Keratinocyte (primary cell): Measurements from ENCODE around the gene CELA2B. TPM values are rescaled to one million over a fixed set of nuclear protein-coding genes. Genes with fewer than 3 reads are reported as not detected.

Source experiments
- DNase-seq: peaks from one replicate; pipeline ENCODE4 v3.0.0-alpha.2; 2011; ENCODE audit warnings: low read depth, missing footprints, low spot score
- FAIRE-seq: peaks from 2 replicates; lab custom pipeline; 2011; peaks lifted over from hg19 to GRCh38; lab: Jason Lieb, UNC
- H2AFZ ChIP-seq: 2 replicates; pipeline ENCODE4 v1.6.0; 2012; ENCODE audit warnings: low read length, control low read depth, inconsistent platforms; ENCODE audit not compliant: control insufficient read depth
- H3K27ac ChIP-seq: 2 replicates; pipeline ENCODE4 v1.5.1; 2011; ENCODE audit warnings: low read length; ENCODE audit not compliant: control insufficient read depth, insufficient read depth
- H3K27me3 ChIP-seq: 3 replicates; pipeline ENCODE4 v1.6.0; 2011; ENCODE audit warnings: low read length; ENCODE audit not compliant: control insufficient read depth, insufficient read depth; ENCODE audit errors: extremely low read depth
- H3K36me3 ChIP-seq, 2 experiments: 2 replicates in 1 of 2; 3 replicates in 1 of 2; pipeline ENCODE4 v1.5.1; 2011; ENCODE audit warnings: low read length in 2 of 2, mild to moderate bottlenecking in 1 of 2; ENCODE audit not compliant: control insufficient read depth in 2 of 2, insufficient read depth in 2 of 2; ENCODE audit errors: extremely low read depth in 1 of 2
- H3K4me1 ChIP-seq: 3 replicates; pipeline ENCODE4 v1.5.1; 2011; ENCODE audit warnings: low read length; ENCODE audit not compliant: control insufficient read depth, insufficient read depth; ENCODE audit errors: extremely low read depth
- H3K4me2 ChIP-seq: 3 replicates; pipeline ENCODE4 v1.6.0; 2011; ENCODE audit warnings: low read depth, low read length; ENCODE audit not compliant: control insufficient read depth, insufficient read depth; ENCODE audit errors: extremely low read depth
- H3K4me3 ChIP-seq, 3 experiments: fragments of 200-600 bp in 1 of 3; sonication (generic) in 1 of 3; 2 replicates in 2 of 3; 3 replicates in 1 of 3; pipeline ENCODE4 v1.5.1; 2011 to 2016; ENCODE audit warnings: low read length in 3 of 3, mild to moderate bottlenecking in 3 of 3, control low read depth in 2 of 3, inconsistent platforms in 1 of 3, low read depth in 1 of 3, mixed read lengths in 1 of 3, mixed run types in 1 of 3, moderate library complexity in 1 of 3; ENCODE audit not compliant: control insufficient read depth in 2 of 3, insufficient read depth in 2 of 3; ENCODE audit errors: extremely low read depth in 1 of 3
- H3K79me2 ChIP-seq: 2 replicates; pipeline ENCODE4 v1.6.0; 2012; ENCODE audit warnings: low read length; ENCODE audit not compliant: control insufficient read depth, insufficient read depth
- H3K9ac ChIP-seq: 3 replicates; pipeline ENCODE4 v1.6.0; 2011; ENCODE audit warnings: low read length; ENCODE audit not compliant: control insufficient read depth, insufficient read depth; ENCODE audit errors: extremely low read depth
- H3K9me1 ChIP-seq: 3 replicates; pipeline ENCODE4 v1.6.0; 2011; ENCODE audit warnings: low read length; ENCODE audit not compliant: control insufficient read depth, insufficient read depth; ENCODE audit errors: extremely low read depth
- H3K9me3 ChIP-seq: 2 replicates; pipeline ENCODE4 v1.5.1; 2012; ENCODE audit warnings: low read depth, low read length; ENCODE audit not compliant: control insufficient read depth
- H4K20me1 ChIP-seq: 3 replicates; pipeline ENCODE4 v1.6.0; 2011; ENCODE audit warnings: low read length; ENCODE audit not compliant: control insufficient read depth, insufficient read depth; ENCODE audit errors: extremely low read depth
- EZH2 ChIP-seq: IDR thresholded peaks from one replicate; pipeline ENCODE4 v1.6.1; 2012; ENCODE audit warnings: inconsistent platforms, mild to moderate bottlenecking, low read length, moderate library complexity
- dilution Hi-C: fragments of 300-500 bp; cut with MboI; formaldehyde crosslinking; loops from one replicate; pipeline ENCODE4 v1.7.0; 2020; ENCODE audit warnings: low sequenced_read_pairs; ENCODE audit not compliant: extremely low pct_ligation_motif_present
- polyA plus RNA-seq, 5 experiments: library from polyadenylated mRNA; depleted of rRNA in 3 of 5; stranded (reverse) in 3 of 5; stranded (forward) in 1 of 5; unstranded in 1 of 5; fragments of >200 nt; gene quantifications; 1 replicate in 1 of 5; 2 replicates in 3 of 5; 3 replicates in 1 of 5; pipeline versions ENCODE4 v1.2.1 to v1.2.3, GENCODE V29; 2011 to 2012; ENCODE audit warnings: missing spikeins in 2 of 5, low read depth in 1 of 5, low replicate concordance in 1 of 5
- TF ChIP-seq, protein P1 (sequence below), 3 experiments: IDR thresholded peaks in 1 of 3; conservative IDR thresholded peaks in 1 of 3; optimal IDR thresholded peaks in 1 of 3; 2 replicates in 2 of 3; 3 replicates in 1 of 3; pipeline versions ENCODE3 to v1.5.1; 2011; ENCODE audit warnings: low read length in 3 of 3, mild to moderate bottlenecking in 3 of 3, moderate library complexity in 2 of 3, control low read depth in 1 of 3, inconsistent platforms in 1 of 3; ENCODE audit not compliant: insufficient read depth in 2 of 3; ENCODE audit errors: extremely low read depth in 1 of 3

Gene CELA2B
- polyA plus RNA-seq, 1 donor (not counting 4 experiments of a cell fraction or from before 2014, with no cell fraction given) = not detected

DNA sequence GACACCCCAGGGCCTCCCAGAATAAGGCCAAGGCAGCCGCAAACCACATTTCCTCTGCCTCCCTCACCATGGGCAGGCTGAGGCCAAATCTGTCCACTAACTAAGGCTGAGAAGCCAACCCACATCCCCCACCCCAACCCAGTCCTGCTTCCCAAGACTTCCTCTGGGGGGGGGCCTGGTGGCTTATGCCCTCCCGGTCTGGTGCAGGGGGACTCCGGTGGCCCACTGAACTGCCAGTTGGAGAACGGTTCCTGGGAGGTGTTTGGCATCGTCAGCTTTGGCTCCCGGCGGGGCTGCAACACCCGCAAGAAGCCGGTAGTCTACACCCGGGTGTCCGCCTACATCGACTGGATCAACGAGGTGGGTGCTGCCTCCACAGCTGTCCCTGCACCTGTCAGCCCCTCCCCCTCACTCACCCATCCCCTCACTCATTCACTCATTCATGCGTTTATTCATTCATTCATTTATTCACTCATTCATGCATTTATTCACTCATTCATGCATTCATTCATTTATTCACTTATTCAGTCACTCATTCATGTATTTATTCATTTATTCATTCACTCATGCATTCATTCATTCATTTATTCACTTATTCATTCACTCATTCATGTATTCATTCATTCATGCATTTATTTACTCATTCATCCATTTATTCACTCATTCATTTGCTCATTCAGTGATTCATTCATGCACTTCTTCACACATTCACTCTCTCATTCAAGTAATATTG, 30.3 kb upstream of the CELA2B start:
- TF ChIP-seq EZH2 = no peak
- TF ChIP-seq, protein P1, sequence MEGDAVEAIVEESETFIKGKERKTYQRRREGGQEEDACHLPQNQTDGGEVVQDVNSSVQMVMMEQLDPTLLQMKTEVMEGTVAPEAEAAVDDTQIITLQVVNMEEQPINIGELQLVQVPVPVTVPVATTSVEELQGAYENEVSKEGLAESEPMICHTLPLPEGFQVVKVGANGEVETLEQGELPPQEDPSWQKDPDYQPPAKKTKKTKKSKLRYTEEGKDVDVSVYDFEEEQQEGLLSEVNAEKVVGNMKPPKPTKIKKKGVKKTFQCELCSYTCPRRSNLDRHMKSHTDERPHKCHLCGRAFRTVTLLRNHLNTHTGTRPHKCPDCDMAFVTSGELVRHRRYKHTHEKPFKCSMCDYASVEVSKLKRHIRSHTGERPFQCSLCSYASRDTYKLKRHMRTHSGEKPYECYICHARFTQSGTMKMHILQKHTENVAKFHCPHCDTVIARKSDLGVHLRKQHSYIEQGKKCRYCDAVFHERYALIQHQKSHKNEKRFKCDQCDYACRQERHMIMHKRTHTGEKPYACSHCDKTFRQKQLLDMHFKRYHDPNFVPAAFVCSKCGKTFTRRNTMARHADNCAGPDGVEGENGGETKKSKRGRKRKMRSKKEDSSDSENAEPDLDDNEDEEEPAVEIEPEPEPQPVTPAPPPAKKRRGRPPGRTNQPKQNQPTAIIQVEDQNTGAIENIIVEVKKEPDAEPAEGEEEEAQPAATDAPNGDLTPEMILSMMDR (optimal IDR thresholded peaks at IDR 0.05 in 1 of 3, IDR thresholded peaks at IDR 0.05 in 1 of 3, conservative IDR thresholded peaks at IDR 0.05 in 1 of 3; ENCODE audit: extremely low read depth in 1 of 3, insufficient read depth in 2 of 3, low read length in 3 of 3) = no peak
- FAIRE-seq = no peak

DNA sequence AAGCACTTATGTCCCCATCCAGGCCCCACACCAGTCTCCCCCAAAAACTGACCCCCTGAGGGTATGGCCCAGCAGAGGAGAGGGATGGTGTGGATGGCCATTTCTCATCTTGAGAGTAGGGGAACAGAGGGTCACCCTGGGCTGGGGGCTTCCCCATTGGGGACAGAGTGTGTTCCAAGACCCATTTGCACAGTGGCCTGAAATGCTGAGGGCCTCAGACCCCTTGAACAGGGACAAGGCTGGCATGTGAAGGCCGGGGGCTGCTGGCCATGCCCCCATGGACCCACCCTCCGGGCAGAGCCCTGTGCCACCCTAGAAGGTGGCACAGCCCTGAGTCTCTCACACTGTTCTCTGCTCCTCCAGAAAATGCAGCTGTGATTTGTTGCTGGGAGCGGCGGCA, 29.7 kb upstream of the CELA2B start:
- Histone ChIP-seq H3K9ac (no peak overlapping the region), H4K20me1 (no peaks in the 10 kb centered on the region), H3K4me1 (no peaks in the 10 kb centered on the region), H3K36me3 (no peaks in the 10 kb centered on the region), H3K4me3 (no peak overlapping the region), H3K27ac (no peak overlapping the region), H3K4me2 (no peak overlapping the region), H3K9me3 (no peaks in the 10 kb centered on the region), H3K9me1 (peaks cover 2% of the 10 kb centered on the region), H3K79me2 (no peaks in the 10 kb centered on the region), H3K27me3 (peaks cover 5% of the 10 kb centered on the region), H2AFZ (no peak overlapping the region)
- dilution Hi-C loops = no loop called here
- TF ChIP-seq EZH2 = no peak
- TF ChIP-seq, protein P1 (optimal IDR thresholded peaks at IDR 0.05 in 1 of 3, IDR thresholded peaks at IDR 0.05 in 1 of 3, conservative IDR thresholded peaks at IDR 0.05 in 1 of 3; ENCODE audit: extremely low read depth in 1 of 3, insufficient read depth in 2 of 3, low read length in 3 of 3) = no peak
- DNase-seq (no peak), FAIRE-seq (no peak)

More for the DNA sequence above, 30.3 kb upstream of the CELA2B start:
- H3K9ac ChIP-seq = no peak overlapping the region
- H3K27me3 ChIP-seq = peaks cover 5% of the 10 kb centered on the region
- peaks cover 2% of the 10 kb centered on the region for H3K9me1 ChIP-seq
- H3K36me3 ChIP-seq = no peaks in the 10 kb centered on the region
- no peaks in the 10 kb centered on the region for H4K20me1 ChIP-seq
- H3K4me3 ChIP-seq = no peak overlapping the region
- no peak overlapping the region for H3K27ac ChIP-seq
- H3K9me3 ChIP-seq = no peaks in the 10 kb centered on the region
- no peaks in the 10 kb centered on the region for H3K79me2 ChIP-seq
- no peak overlapping the region for H2AFZ ChIP-seq
- H3K4me1 ChIP-seq = no peaks in the 10 kb centered on the region
- H3K4me2 ChIP-seq = no peak overlapping the region
- dilution Hi-C loops = no loop called here
- no peak for DNase-seq
